SKM-1 treated with dmso at 0.1 percent for 144 hours (cell line): Measurements from ENCODE around the gene SLCO1A2.
"Not testable (repeated sequence)": the region's sequence is repeated elsewhere in the genome, so short reads cannot be mapped to it uniquely, and the experiment has no call there.

ENCODE experiments used
- DNase-seq: peaks from one replicate; lab custom pipeline; 2025; ENCODE audit not compliant: unreplicated experiment; lab: John Stamatoyannopoulos, UW

The SLCO1A2 gene

DNA sequence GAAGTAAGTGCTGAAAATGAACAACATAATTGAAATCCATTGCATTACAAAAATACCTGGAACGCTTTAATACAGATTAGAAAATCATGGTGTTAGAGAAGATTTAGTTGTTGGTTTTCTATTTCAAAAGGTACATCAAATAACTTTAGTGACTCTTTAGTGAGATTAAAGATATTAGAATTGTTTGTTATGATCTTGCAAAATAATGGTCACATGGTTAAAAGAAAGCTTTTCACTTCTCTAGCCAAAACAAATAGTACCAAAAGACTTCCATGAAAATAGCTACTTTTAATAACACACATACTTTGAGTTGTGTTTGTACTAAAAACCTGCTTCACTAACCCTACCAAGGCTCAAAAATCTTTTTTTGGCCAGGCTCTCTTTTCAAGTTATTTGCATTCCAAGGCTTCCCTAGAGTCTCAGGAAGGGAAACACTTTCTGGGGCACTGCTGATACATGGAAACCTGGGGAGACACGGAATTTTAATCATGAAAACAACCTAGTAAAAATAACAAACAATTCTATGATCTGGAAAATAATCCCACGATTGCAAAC, at the start of gene SLCO1A2:
Gene SLCO1A2, minus strand, starts transcription at position 147 of the 555 bp plus-strand sequence. CDS start 270 bp downstream, outside the sequence.
- no peak for DNase-seq

GRCh38 chr12:21384261-21384660, 49.5 kb upstream of the SLCO1A2 start:
- DNase-seq = no peak

GRCh38 chr12:21381320-21381719, 46.6 kb upstream of the SLCO1A2 start:
- not testable (repeated sequence) for DNase-seq

DNA sequence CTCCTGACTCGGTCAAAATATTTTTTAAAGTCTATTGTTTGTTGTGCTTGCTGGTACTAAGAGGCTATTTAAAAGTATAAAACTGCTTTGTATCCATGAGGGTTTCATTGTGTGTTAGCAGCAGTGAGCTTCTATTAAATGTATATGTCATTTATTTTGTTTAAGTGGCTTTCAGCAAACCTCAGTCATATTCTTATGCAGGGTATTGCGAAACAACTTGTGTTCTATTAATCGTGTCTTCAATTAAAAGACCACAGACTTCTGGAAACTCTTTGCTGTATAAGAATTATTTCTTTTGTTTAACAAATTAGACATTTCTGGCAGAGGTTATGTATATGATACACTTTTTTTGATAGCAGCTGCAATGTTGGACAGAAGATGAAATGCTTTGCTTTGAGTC, 44.5 kb upstream of the SLCO1A2 start:
- DNase-seq = no peak

DNA sequence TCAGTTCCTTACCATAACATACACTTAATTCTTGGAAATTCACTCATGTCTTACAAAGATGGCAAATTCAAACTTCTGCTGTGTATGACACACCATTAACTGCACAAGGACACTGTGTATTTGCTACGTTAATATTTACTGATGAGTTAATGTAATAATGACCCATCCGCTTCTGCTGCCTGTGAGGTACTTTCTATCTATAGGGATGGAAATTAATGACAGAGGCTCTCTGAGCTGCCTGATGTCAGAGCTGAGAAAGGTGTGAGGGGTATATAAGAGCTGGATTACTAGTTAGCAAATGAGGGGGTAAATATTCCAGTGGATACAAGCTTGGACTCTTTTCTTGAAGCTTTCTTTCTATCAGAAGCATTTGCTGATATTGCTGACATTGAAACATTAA, 37.9 kb upstream of the SLCO1A2 start, which contains the start of gene IAPP:
Gene IAPP, plus strand, starts transcription at position 301 of the 400 bp plus-strand sequence. CDS start 450 bp downstream, outside the sequence.
- no peak for DNase-seq

- DNase-seq = no peak
Measured at GRCh38 chr12:21370845-21371449, 36.2 kb upstream of the SLCO1A2 start.

DNA sequence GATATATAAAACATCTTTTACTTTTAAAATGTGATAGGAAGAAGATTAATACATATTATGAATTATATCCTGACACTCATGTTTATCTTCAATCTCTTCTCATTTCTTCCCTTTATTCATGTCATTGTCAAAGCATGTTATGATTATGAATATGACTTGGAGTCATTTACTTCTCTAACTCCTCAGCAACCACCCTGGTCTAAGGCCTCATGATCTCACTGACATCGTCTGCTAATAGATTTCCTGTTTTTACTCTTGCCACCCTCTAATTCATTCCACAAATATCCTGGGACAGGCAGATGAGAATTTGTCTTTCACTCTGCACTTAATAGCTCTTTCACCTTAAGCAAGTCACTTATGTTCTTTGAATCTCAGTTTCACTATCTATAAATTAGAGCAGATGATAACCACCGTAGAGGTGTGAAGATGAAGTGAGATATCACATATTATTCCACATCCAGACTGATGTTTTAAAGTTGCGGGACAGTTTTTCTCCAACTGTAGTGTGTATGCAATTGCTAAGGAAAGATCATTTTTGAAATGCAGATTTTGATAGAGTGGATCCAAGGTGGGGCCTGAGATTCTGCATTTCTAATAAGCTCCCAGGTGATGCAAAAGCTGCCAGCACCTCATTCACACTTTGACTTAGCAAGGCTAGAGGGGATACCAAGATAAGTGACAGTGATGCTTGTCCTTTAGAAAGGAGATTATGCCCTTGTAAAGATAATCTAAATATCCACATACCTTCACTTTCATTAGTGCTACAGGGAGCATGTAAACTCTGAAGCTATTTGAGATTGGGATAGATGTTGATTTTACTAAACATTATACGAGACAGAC, 34.6 kb upstream of the SLCO1A2 start:
- no peak for DNase-seq

GRCh38 chr12:21360632-21361031, 25.9 kb upstream of the SLCO1A2 start:
- not testable (repeated sequence) for DNase-seq

DNA sequence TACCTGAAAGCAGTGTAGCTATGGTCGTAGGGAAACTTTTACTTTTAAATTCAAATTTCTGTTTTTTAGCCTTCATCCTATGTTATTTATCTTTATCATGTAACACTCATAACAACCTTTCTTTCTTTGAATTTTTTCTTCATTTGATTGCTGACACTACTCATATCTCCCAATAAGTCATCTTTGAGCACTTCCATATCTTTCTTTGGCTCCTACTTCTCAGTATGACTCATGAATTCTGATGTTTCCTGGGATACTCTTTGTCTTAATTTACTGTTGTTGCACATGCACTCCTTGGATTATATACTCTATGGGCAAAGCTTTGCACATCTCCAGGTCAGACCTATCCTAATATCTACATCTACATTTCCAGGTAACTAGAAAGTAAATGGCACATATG, 19.9 kb upstream of the SLCO1A2 start:
- no peak for DNase-seq

GRCh38 chr12:21353948-21354347, 19.2 kb upstream of the SLCO1A2 start:
- no peak for DNase-seq

DNA sequence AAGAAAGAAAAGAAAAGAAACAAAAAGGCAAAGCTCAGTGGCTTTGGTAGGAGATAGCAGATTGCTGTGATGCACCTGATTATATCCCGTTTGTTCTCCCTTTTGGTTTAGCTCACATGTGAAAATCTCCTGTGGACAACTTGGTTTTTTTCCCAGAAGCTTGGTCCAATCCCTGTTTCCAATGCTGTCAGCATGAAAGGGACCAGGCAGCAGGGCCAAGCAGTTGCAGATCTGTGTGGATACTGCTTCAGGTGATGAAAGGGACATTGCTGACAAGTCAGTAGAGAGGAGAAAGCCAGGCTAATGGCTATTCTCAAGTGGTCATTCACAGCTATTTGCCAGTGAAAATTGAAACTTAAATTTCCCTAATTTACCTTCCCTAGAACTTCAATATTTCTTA, 18.8 kb upstream of the SLCO1A2 start:
- DNase-seq = no peak

DNA sequence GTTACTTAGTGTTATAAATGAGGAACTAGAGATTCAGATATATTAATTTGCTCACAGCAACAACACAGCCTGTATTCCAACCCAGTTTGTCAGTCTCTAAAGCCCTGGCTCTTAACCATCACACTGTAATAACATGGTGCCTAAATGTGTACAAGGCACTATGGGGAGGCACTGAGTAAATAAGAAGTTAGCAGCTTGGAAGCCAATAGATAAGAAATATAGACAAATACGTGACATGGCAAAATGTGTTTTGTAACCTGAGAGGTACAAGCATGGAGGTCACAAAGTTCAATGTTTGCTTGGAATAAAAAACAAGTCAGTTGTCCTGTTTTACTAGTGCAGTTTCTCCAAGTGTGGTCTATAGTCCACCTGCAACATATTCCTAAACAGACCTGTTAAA, 16.3 kb upstream of the SLCO1A2 start:
- DNase-seq = no peak

DNA sequence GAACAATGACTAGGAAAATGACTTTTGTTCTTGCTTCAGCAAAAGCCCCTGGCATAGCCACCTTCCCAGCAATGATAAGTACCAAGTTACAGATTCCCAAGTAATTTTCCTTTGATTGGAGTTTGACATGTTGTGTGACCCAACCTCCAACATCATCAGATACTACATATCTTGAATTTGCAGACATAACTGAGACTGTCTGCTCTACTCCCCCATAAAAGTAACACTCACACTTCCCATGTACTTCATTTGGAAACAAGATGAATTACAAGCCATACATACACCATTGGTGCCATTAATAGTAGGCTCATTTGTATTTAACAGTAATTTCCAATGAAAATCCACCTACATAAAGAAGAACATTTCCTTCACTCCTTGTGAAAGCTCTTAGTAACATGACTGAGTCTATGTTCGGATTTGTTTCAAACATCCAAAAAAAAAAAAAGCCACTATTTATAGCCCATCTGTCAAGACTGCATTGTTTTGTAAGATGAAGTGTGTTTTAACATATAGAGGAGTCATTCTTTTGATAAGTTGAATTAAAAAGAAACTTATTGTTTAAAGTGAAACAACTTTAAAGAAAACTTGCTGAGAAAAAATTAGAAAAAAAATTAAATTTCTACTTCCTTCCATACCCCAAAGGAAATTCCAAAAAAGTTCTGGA, 12.0 kb upstream of the SLCO1A2 start:
- no peak for DNase-seq

GRCh38 chr12:21343636-21344035, 8.9 kb upstream of the SLCO1A2 start:
- no peak for DNase-seq

DNA sequence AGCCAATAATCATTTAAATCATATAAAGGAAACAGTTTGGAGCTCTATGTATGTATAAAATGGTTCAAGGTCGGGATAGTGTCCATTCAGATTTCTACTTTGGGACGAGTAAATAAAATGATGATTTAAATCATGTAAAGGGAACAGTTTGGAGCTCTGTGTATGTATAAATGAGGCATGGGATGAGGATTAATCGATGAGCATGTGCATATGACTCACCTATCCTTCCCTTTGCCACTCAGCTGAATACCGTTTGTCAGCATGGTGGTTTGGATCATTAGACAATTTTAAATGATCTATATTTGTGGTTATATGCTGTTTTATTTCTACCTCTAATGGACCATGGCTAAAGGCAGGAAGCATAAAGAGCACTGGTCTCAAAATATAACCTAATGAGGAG, 7.1 kb upstream of the SLCO1A2 start:
- DNase-seq = no peak

GRCh38 chr12:21340403-21340802, 5.7 kb upstream of the SLCO1A2 start:
- DNase-seq = no peak

DNA sequence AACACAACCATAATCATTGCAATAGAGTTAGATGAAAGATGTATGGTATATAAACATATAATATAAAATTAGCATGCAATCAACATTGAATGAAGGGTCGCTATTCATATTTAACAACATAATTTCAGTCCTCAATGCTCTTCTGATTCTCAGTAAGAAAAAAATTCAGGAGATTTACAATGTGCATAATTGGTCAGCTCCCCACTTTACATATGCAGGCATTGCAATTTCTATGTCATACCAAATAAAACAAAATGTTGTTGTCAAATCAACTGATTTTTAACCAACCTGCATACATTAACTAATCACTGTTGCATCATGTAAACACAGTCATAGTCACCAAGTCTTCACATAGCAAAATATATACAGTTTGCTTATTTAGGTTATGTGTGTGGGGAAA, 5.2 kb upstream of the SLCO1A2 start:
- no peak for DNase-seq

GRCh38 chr12:21337959-21338744, 3.4 kb upstream of the SLCO1A2 start:
- DNase-seq = no peak

GRCh38 chr12:21337453-21337852, 2.7 kb upstream of the SLCO1A2 start:
- DNase-seq = no peak

DNA sequence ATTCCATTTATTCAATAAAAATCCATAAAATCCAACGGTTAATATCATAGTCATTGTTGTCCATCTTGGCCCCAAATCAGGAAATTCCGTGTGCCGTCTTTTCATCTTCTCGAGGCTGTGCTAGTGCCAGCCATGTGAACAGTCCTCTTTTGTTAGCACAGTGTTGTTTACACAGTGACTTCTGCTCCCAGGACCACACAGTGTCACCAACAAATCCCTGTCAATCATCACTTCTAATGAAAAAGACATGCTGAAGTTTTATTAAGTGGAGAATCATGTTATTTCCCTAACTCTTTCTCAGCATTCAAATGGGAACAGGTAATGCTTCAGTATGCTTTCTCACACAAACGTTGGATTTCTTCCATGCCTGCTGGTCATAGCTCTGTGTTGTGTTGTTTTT, 1.9 kb upstream of the SLCO1A2 start:
- no peak for DNase-seq
